ENCODE results near the gene COL15A1.

The COL15A1 gene

GRCh38 chr9:98967257-98967656, 23.6 kb downstream of the COL15A1 start:
- Histone ChIP-seq H3K4me3 (ENCODE audit: low read length) (no peak overlapping the region), H3K4me1 (ENCODE audit: low read length) (no peaks in the 10 kb centered on the region), H3K79me2 (ENCODE audit: low read length) (no peaks in the 10 kb centered on the region), H3K9me3 (ENCODE audit: insufficient read depth, low read length) (no peaks in the 10 kb centered on the region), H2AFZ (ENCODE audit: low read depth, low read length) (no peak overlapping the region), H3K9ac (ENCODE audit: low read length) (no peak overlapping the region), H3K27ac (ENCODE audit: low read length) (no peak overlapping the region), H3K4me2 (ENCODE audit: low read length) (no peak overlapping the region), H4K20me1 (ENCODE audit: insufficient read depth, low read length) (no peaks in the 10 kb centered on the region), H3K36me3 (replicated peaks; ENCODE audit: low read depth, low read length) (no peaks in the 10 kb centered on the region), H3K27me3 (ENCODE audit: low read depth, low read length) (peaks cover 14% of the 10 kb centered on the region; the same call in 1 of the 2 replicates)
- TF ChIP-seq CTCF (IDR thresholded peaks at IDR 0.05; ENCODE audit: low read depth, low read length) (no peak), EZH2phosphoT487 (IDR thresholded peaks at IDR 0.05; ENCODE audit: low read depth) (no peak)

- Histone ChIP-seq H3K9ac (ENCODE audit: low read length) (no peak overlapping the region), H3K79me2 (ENCODE audit: low read length) (no peaks in the 10 kb centered on the region), H3K4me2 (ENCODE audit: low read length) (no peak overlapping the region), H3K4me3 (ENCODE audit: low read length) (no peak overlapping the region), H4K20me1 (ENCODE audit: insufficient read depth, low read length) (no peaks in the 10 kb centered on the region), H3K9me3 (ENCODE audit: insufficient read depth, low read length) (no peaks in the 10 kb centered on the region), H3K27ac (ENCODE audit: low read length) (no peak overlapping the region), H3K4me1 (ENCODE audit: low read length) (no peaks in the 10 kb centered on the region), H3K36me3 (replicated peaks; ENCODE audit: low read depth, low read length) (no peaks in the 10 kb centered on the region), H2AFZ (ENCODE audit: low read depth, low read length) (no peak overlapping the region), H3K27me3 (ENCODE audit: low read depth, low read length) (peaks cover 16% of the 10 kb centered on the region; the same call in 1 of the 2 replicates)
- no peak for TF ChIP-seq CTCF (IDR thresholded peaks at IDR 0.05; ENCODE audit: low read depth, low read length)
Measured at GRCh38 chr9:98967680-98968079, 24.0 kb downstream of the COL15A1 start.

- Histone ChIP-seq H3K4me2 (ENCODE audit: low read length) (no peak overlapping the region), H3K4me3 (ENCODE audit: low read length) (no peak overlapping the region), H3K4me1 (ENCODE audit: low read length) (no peaks in the 10 kb centered on the region), H3K36me3 (replicated peaks; ENCODE audit: low read depth, low read length) (no peaks in the 10 kb centered on the region), H3K27ac (ENCODE audit: low read length) (no peak overlapping the region), H3K9ac (ENCODE audit: low read length) (no peak overlapping the region), H3K79me2 (ENCODE audit: low read length) (no peaks in the 10 kb centered on the region), H2AFZ (ENCODE audit: low read depth, low read length) (no peak overlapping the region), H4K20me1 (ENCODE audit: insufficient read depth, low read length) (no peaks in the 10 kb centered on the region), H3K27me3 (ENCODE audit: low read depth, low read length) (peaks cover 21% of the 10 kb centered on the region; the same call in 1 of the 2 replicates), H3K9me3 (ENCODE audit: insufficient read depth, low read length) (no peaks in the 10 kb centered on the region)
- TF ChIP-seq EZH2phosphoT487 (IDR thresholded peaks at IDR 0.05; ENCODE audit: low read depth) (no peak), CTCF (IDR thresholded peaks at IDR 0.05; ENCODE audit: low read depth, low read length) (no peak)
Measured at GRCh38 chr9:98968601-98969337, 25.1 kb downstream of the COL15A1 start.

- Histone ChIP-seq H2AFZ (ENCODE audit: low read depth, low read length) (no peak overlapping the region), H3K9ac (ENCODE audit: low read length) (no peak overlapping the region), H3K4me1 (ENCODE audit: low read length) (peaks cover 6% of the 10 kb centered on the region; the same call in 1 of the 2 replicates), H3K36me3 (replicated peaks; ENCODE audit: low read depth, low read length) (no peaks in the 10 kb centered on the region), H4K20me1 (ENCODE audit: insufficient read depth, low read length) (no peaks in the 10 kb centered on the region), H3K4me3 (ENCODE audit: low read length) (no peak overlapping the region), H3K27me3 (ENCODE audit: low read depth, low read length) (peaks cover 22% of the 10 kb centered on the region), H3K4me2 (ENCODE audit: low read length) (no peak overlapping the region), H3K9me3 (ENCODE audit: insufficient read depth, low read length) (no peaks in the 10 kb centered on the region), H3K79me2 (ENCODE audit: low read length) (no peaks in the 10 kb centered on the region), H3K27ac (ENCODE audit: low read length) (no peak overlapping the region)
- TF ChIP-seq CTCF (IDR thresholded peaks at IDR 0.05; ENCODE audit: low read depth, low read length) (no peak), EZH2phosphoT487 (IDR thresholded peaks at IDR 0.05; ENCODE audit: low read depth) (no peak)
Measured at GRCh38 chr9:98970532-98971041, 26.9 kb downstream of the COL15A1 start.
